D721Med (cell line): ENCODE data around the gene RBM26.

Source experiments
- DNase-seq: peaks from one replicate; pipeline ENCODE4 v3.0.0; 2011; ENCODE audit warnings: low spot score; ENCODE audit not compliant: insufficient read length
- FAIRE-seq: peaks from 2 replicates; lab custom pipeline; 2011; peaks lifted over from hg19 to GRCh38; lab: Jason Lieb, UNC
- CTCF ChIP-seq: IDR thresholded peaks from 2 replicates; pipeline ENCODE4 v1.5.1; 2012; ENCODE audit warnings: mild to moderate bottlenecking, control low read depth; ENCODE audit not compliant: insufficient read depth; ENCODE audit errors: missing control alignments

The RBM26 gene

GRCh38 chr13:79374578-79374977 is 31.5 kb downstream of the RBM26 start:
- no peak for TF ChIP-seq CTCF
- no peak for FAIRE-seq
- no peak for DNase-seq

GRCh38 chr13:79373916-79374315 is 32.1 kb downstream of the RBM26 start:
- FAIRE-seq, result no peak
- no peak for DNase-seq
- no peak for TF ChIP-seq CTCF

GRCh38 chr13:79369226-79369625 is 36.8 kb downstream of the RBM26 start:
- no peak for FAIRE-seq

GRCh38 chr13:79365981-79366380 is 40.1 kb downstream of the RBM26 start:
- DNase-seq (no peak), FAIRE-seq (no peak)
- TF ChIP-seq CTCF, result no peak

More at GRCh38 chr13:79369226-79369625, 36.8 kb downstream of the RBM26 start:
- DNase-seq, result no peak
- TF ChIP-seq CTCF, result no peak

GRCh38 chr13:79361299-79361698 is 44.8 kb downstream of the RBM26 start:
- DNase-seq, result no peak
- no peak for FAIRE-seq
- TF ChIP-seq CTCF, result no peak

GRCh38 chr13:79360095-79360494 is 46.0 kb downstream of the RBM26 start:
- no peak for TF ChIP-seq CTCF
- no peak for DNase-seq
- FAIRE-seq, result no peak

GRCh38 chr13:79359064-79359463 is 47.0 kb downstream of the RBM26 start:
- TF ChIP-seq CTCF, result no peak
- no peak for DNase-seq
- FAIRE-seq, result no peak
